Measurements from ENCODE around the gene IQCK. TPM values are rescaled to one million over a fixed set of nuclear protein-coding genes. Genes with fewer than 3 reads are reported as not detected.

Gene IQCK
- total RNA-seq, 5 donors from 2014 or later (not counting 1 experiment from before 2014, with no cell fraction given): 1.6 to 3.3 (median 2.0) TPM

- H3K27ac Mint-ChIP-seq: no peak overlapping the region
- Histone ChIP-seq H3K4me1 (ENCODE audit: control insufficient read depth in 1 of 2, extremely low read depth in 1 of 2, insufficient read depth in 2 of 2, low read length in 2 of 2) (no peaks in the 10 kb centered on the region), H3K4me3 (ENCODE audit: control insufficient read depth in 1 of 2, extremely low read depth in 1 of 2, low read length in 1 of 2) (no peak overlapping the region), H3K36me3 (ENCODE audit: control insufficient read depth in 2 of 2, extremely low read depth in 1 of 2, insufficient read depth in 1 of 2, low read length in 1 of 2) (no peaks in the 10 kb centered on the region), H3K27me3 (replicated peaks in 1 of 2; ENCODE audit: control insufficient read depth in 2 of 2, extremely low read depth in 1 of 2, insufficient read depth in 2 of 2, low read length in 1 of 2) (peaks cover 0 to 7% of the 10 kb centered on the region in 2 experiments), H3K9me3 (no peaks in the 10 kb centered on the region), H3K27ac (ENCODE audit: low read length) (no peak overlapping the region)
- peaks cover 0 to 3% of the 10 kb centered on the region in 2 donors for H3K27me3 Mint-ChIP-seq
- peaks cover 0 to 14% (median 2%) of the 10 kb centered on the region in 3 donors for H3K4me1 Mint-ChIP-seq
- CTCF ChIA-PET: interaction anchor here in 1 of 2 donors (0.7 kb wide), 1 partner anchor 31 kb away, joined by 3 read pairs; no protein-coding TSS in a partner anchor
- peaks cover 7% of the 10 kb centered on the region for H3K36me3 Mint-ChIP-seq
- DNase-seq: no peak
- H3K9me3 Mint-ChIP-seq: no peaks in the 10 kb centered on the region
- no peak overlapping the region for H3K4me3 Mint-ChIP-seq
- WGBS (ENCODE audit: insufficient coverage): 97% methylated on average over 5 of the region's 12 CpGs
- ATAC-seq (replicated peaks in 1 of 4): no peak
- POLR2A ChIA-PET: interaction anchor here in 1 of 2 donors (0.6 kb wide), 2 partner anchors 25 to 297 kb away, joined by 5 to 8 read pairs; no protein-coding TSS in a partner anchor
Observed at GRCh38 chr16:19872935-19873334, 154.9 kb downstream of the IQCK start.

GRCh38 chr16:19874026-19874425 lies 156.0 kb downstream of the IQCK start:
- H3K4me3 Mint-ChIP-seq: no peak overlapping the region
- Histone ChIP-seq H3K27ac (ENCODE audit: low read length) (no peak overlapping the region), H3K36me3 (ENCODE audit: control insufficient read depth in 2 of 2, extremely low read depth in 1 of 2, insufficient read depth in 1 of 2, low read length in 1 of 2) (no peaks in the 10 kb centered on the region), H3K9me3 (no peaks in the 10 kb centered on the region), H3K4me1 (ENCODE audit: control insufficient read depth in 1 of 2, extremely low read depth in 1 of 2, insufficient read depth in 2 of 2, low read length in 2 of 2) (no peaks in the 10 kb centered on the region), H3K27me3 (replicated peaks in 1 of 2; ENCODE audit: control insufficient read depth in 2 of 2, extremely low read depth in 1 of 2, insufficient read depth in 2 of 2, low read length in 1 of 2) (peaks cover 0 to 12% of the 10 kb centered on the region in 2 experiments), H3K4me3 (ENCODE audit: control insufficient read depth in 1 of 2, extremely low read depth in 1 of 2, low read length in 1 of 2) (no peak overlapping the region)
- H3K27ac Mint-ChIP-seq: no peak overlapping the region
- ChIA-PET CTCF (no interaction called here), POLR2A (no interaction called here)
- 72% methylated on average over 8 of the region's 8 CpGs for WGBS (ENCODE audit: insufficient coverage)
- ATAC-seq (replicated peaks in 1 of 4) (no peak), DNase-seq (no peak)
- H3K36me3 Mint-ChIP-seq: peaks cover 7% of the 10 kb centered on the region
- peaks cover 0 to 14% (median 2%) of the 10 kb centered on the region in 3 donors for H3K4me1 Mint-ChIP-seq
- H3K9me3 Mint-ChIP-seq: no peaks in the 10 kb centered on the region
- H3K27me3 Mint-ChIP-seq: no peaks in the 10 kb centered on the region

GRCh38 chr16:19874851-19875546 lies 156.9 kb downstream of the IQCK start:
- no peaks in the 10 kb centered on the region for H3K9me3 ChIP-seq
- Mint-ChIP-seq H3K36me3 (peaks cover 7% of the 10 kb centered on the region), H3K4me1 (peaks cover 0 to 14% (median 2%) of the 10 kb centered on the region in 3 donors), H3K27ac (no peak overlapping the region), H3K4me3 (no peak overlapping the region), H3K27me3 (no peaks in the 10 kb centered on the region), H3K9me3 (no peaks in the 10 kb centered on the region)
- 77% methylated on average over 10 of the region's 18 CpGs for WGBS (ENCODE audit: insufficient coverage)
- DNase-seq (no peak), ATAC-seq (replicated peaks in 1 of 4) (no peak)
- CTCF ChIA-PET: no interaction called here
- H3K4me1 ChIP-seq (ENCODE audit: control insufficient read depth in 1 of 2, extremely low read depth in 1 of 2, insufficient read depth in 2 of 2, low read length in 2 of 2): no peaks in the 10 kb centered on the region
- no peak overlapping the region for H3K27ac ChIP-seq (ENCODE audit: low read length)
- POLR2A ChIA-PET: no interaction called here
- no peak overlapping the region for H3K4me3 ChIP-seq (ENCODE audit: control insufficient read depth in 1 of 2, extremely low read depth in 1 of 2, low read length in 1 of 2)
- peaks cover 0 to 12% of the 10 kb centered on the region in 2 experiments for H3K27me3 ChIP-seq (replicated peaks in 1 of 2; ENCODE audit: control insufficient read depth in 2 of 2, extremely low read depth in 1 of 2, insufficient read depth in 2 of 2, low read length in 1 of 2)
- no peaks in the 10 kb centered on the region for H3K36me3 ChIP-seq (ENCODE audit: control insufficient read depth in 2 of 2, extremely low read depth in 1 of 2, insufficient read depth in 1 of 2, low read length in 1 of 2)

- POLR2A ChIA-PET: no interaction called here
- peaks cover 0 to 12% of the 10 kb centered on the region in 2 experiments for H3K27me3 ChIP-seq (replicated peaks in 1 of 2; ENCODE audit: control insufficient read depth in 2 of 2, extremely low read depth in 1 of 2, insufficient read depth in 2 of 2, low read length in 1 of 2)
- H3K4me3 Mint-ChIP-seq: no peak overlapping the region
- H3K27ac ChIP-seq (ENCODE audit: low read length): no peak overlapping the region
- peaks cover 0 to 1% of the 10 kb centered on the region in 2 donors for H3K27me3 Mint-ChIP-seq
- ATAC-seq (replicated peaks in 1 of 4): no peak
- H3K36me3 Mint-ChIP-seq: peaks cover 7% of the 10 kb centered on the region
- H3K4me3 ChIP-seq (ENCODE audit: control insufficient read depth in 1 of 2, extremely low read depth in 1 of 2, low read length in 1 of 2): no peak overlapping the region
- no peaks in the 10 kb centered on the region for H3K4me1 ChIP-seq (ENCODE audit: control insufficient read depth in 1 of 2, extremely low read depth in 1 of 2, insufficient read depth in 2 of 2, low read length in 2 of 2)
- H3K27ac Mint-ChIP-seq: no peak overlapping the region
- no peak for DNase-seq
- H3K9me3 ChIP-seq: no peaks in the 10 kb centered on the region
- CTCF ChIA-PET: no interaction called here
- no peaks in the 10 kb centered on the region for H3K9me3 Mint-ChIP-seq
- no CpG with 5 or more reads among the region's 6 CpGs for WGBS (ENCODE audit: insufficient coverage)
- no peaks in the 10 kb centered on the region for H3K36me3 ChIP-seq (ENCODE audit: control insufficient read depth in 2 of 2, extremely low read depth in 1 of 2, insufficient read depth in 1 of 2, low read length in 1 of 2)
- peaks cover 0 to 14% (median 2%) of the 10 kb centered on the region in 3 donors for H3K4me1 Mint-ChIP-seq
Observed at GRCh38 chr16:19875900-19876299, 157.8 kb downstream of the IQCK start.

GRCh38 chr16:19876501-19877059 lies 158.5 kb downstream of the IQCK start:
- CTCF ChIA-PET: interaction anchor here in 1 of 2 donors (1.1 kb wide), 1 partner anchor 321 kb away, joined by 3 read pairs; the partner anchor contains the start of gene VPS35L
- H3K4me1 Mint-ChIP-seq: peaks cover 0 to 14% (median 2%) of the 10 kb centered on the region in 3 donors
- H3K27me3 Mint-ChIP-seq: peaks cover 0 to 4% of the 10 kb centered on the region in 2 donors
- Histone ChIP-seq H3K27me3 (replicated peaks in 1 of 2; ENCODE audit: control insufficient read depth in 2 of 2, extremely low read depth in 1 of 2, insufficient read depth in 2 of 2, low read length in 1 of 2) (peaks cover 0 to 18% of the 10 kb centered on the region in 2 experiments), H3K4me3 (ENCODE audit: control insufficient read depth in 1 of 2, extremely low read depth in 1 of 2, low read length in 1 of 2) (no peak overlapping the region), H3K27ac (ENCODE audit: low read length) (no peak overlapping the region), H3K36me3 (ENCODE audit: control insufficient read depth in 2 of 2, extremely low read depth in 1 of 2, insufficient read depth in 1 of 2, low read length in 1 of 2) (no peaks in the 10 kb centered on the region), H3K9me3 (no peaks in the 10 kb centered on the region), H3K4me1 (ENCODE audit: control insufficient read depth in 1 of 2, extremely low read depth in 1 of 2, insufficient read depth in 2 of 2, low read length in 2 of 2) (no peaks in the 10 kb centered on the region)
- no peak overlapping the region for H3K27ac Mint-ChIP-seq
- H3K9me3 Mint-ChIP-seq: no peaks in the 10 kb centered on the region
- H3K36me3 Mint-ChIP-seq: peaks cover 5% of the 10 kb centered on the region
- H3K4me3 Mint-ChIP-seq: no peak overlapping the region
- no peak for DNase-seq
- WGBS (ENCODE audit: insufficient coverage): 93% methylated on average over 10 of the region's 10 CpGs
- no peak for ATAC-seq (replicated peaks in 1 of 4)
- POLR2A ChIA-PET: no interaction called here

GRCh38 chr16:19878757-19879156 lies 160.7 kb downstream of the IQCK start:
- Histone ChIP-seq H3K9me3 (no peaks in the 10 kb centered on the region), H3K27ac (ENCODE audit: low read length) (no peak overlapping the region), H3K27me3 (replicated peaks in 1 of 2; ENCODE audit: control insufficient read depth in 2 of 2, extremely low read depth in 1 of 2, insufficient read depth in 2 of 2, low read length in 1 of 2) (peaks cover 0 to 40% of the 10 kb centered on the region in 2 experiments), H3K36me3 (ENCODE audit: control insufficient read depth in 2 of 2, extremely low read depth in 1 of 2, insufficient read depth in 1 of 2, low read length in 1 of 2) (no peaks in the 10 kb centered on the region), H3K4me3 (ENCODE audit: control insufficient read depth in 1 of 2, extremely low read depth in 1 of 2, low read length in 1 of 2) (no peak overlapping the region), H3K4me1 (ENCODE audit: control insufficient read depth in 1 of 2, extremely low read depth in 1 of 2, insufficient read depth in 2 of 2, low read length in 2 of 2) (peaks cover 0 to 8% of the 10 kb centered on the region in 2 experiments)
- no peak overlapping the region for H3K4me3 Mint-ChIP-seq
- no peaks in the 10 kb centered on the region for H3K36me3 Mint-ChIP-seq
- DNase-seq: no peak
- POLR2A ChIA-PET: no interaction called here
- ATAC-seq (replicated peaks in 1 of 4): no peak
- H3K9me3 Mint-ChIP-seq: no peaks in the 10 kb centered on the region
- H3K4me1 Mint-ChIP-seq: peaks cover 8 to 28% (median 10%) of the 10 kb centered on the region in 3 donors
- no peak overlapping the region for H3K27ac Mint-ChIP-seq
- WGBS (ENCODE audit: insufficient coverage): 43% methylated on average over 1 of the region's 11 CpGs
- CTCF ChIA-PET: interaction anchor here in 1 of 2 donors (0.5 kb wide), 1 partner anchor 919 kb away, joined by 3 read pairs; no protein-coding TSS in a partner anchor
- peaks cover 7 to 16% of the 10 kb centered on the region in 2 donors for H3K27me3 Mint-ChIP-seq
